Right lobe of liver (tissue), 6 donors: Measurements from ENCODE around the gene VAC14. TPM values are rescaled to one million over a fixed set of nuclear protein-coding genes. Genes with fewer than 3 reads are reported as not detected.

Experiments
- ATAC-seq, 4 donors: fragments of 200-7000 bp; cut with Tn5 transposase; one replicate each; pipeline ENCODE4 v1.9.1; 2020; ENCODE audit warnings: mild to moderate bottlenecking in 4 of 4, moderate library complexity in 4 of 4
- DNase-seq, 3 donors: peaks; one replicate each; pipeline ENCODE4 v3.0.0-alpha.2; 2020
- H3K27ac ChIP-seq, 3 donors: fragments of 200-600 bp; one replicate each; pipeline ENCODE4 v1.8.0; 2022
- H3K27me3 ChIP-seq, 2 donors: fragments of 200-600 bp; one replicate each; pipeline ENCODE4 v1.8.0; 2022
- H3K36me3 ChIP-seq, 4 donors: fragments of 200-600 bp; sonication (generic) in 1 of 4; one replicate each; pipeline versions ENCODE4 v1.5.1 to v1.8.0; 2017 to 2022; ENCODE audit warnings: control low read depth in 1 of 4
- H3K4me1 ChIP-seq, 4 donors: fragments of 200-600 bp; sonication (generic) in 1 of 4; one replicate each; pipeline versions ENCODE4 v1.5.1 to v1.8.0; 2017 to 2022; ENCODE audit warnings: control low read depth in 1 of 4
- H3K4me3 ChIP-seq, 3 donors: fragments of 200-600 bp; one replicate each; pipeline ENCODE4 v1.8.0; 2022
- H3K9me3 ChIP-seq, 4 donors: fragments of 200-600 bp; sonication (generic) in 1 of 4; one replicate each; pipeline versions ENCODE4 v1.5.1 to v1.8.0; 2017 to 2022; ENCODE audit warnings: control low read depth in 1 of 4
- CTCF ChIP-seq, 4 donors: fragments of 200-600 bp in 3 of 4; fragments of 450-650 bp in 1 of 4; IDR thresholded peaks; one replicate each; pipeline versions ENCODE4 v1.5.1 to v1.8.0; 2016 to 2022; ENCODE audit warnings: antibody characterized with exemption in 4 of 4, mild to moderate bottlenecking in 2 of 4
- POLR2A ChIP-seq: fragments of 450-650 bp; IDR thresholded peaks from one replicate; pipeline ENCODE4 v1.6.1; 2017; ENCODE audit warnings: antibody characterized with exemption, mild to moderate bottlenecking
- WGBS: methylation state at CpG from one replicate; pipeline ENCODE4 v1.1.6; 2018; ENCODE audit warnings: low coverage, low lambda C conversion rate; ENCODE audit not compliant: insufficient coverage; ENCODE audit errors: missing lambda C conversion rate; 5-methylcytosine and 5-hydroxymethylcytosine counted together
- intact Hi-C, 2 donors: fragments of 100-400 bp; cut with DNase I; formaldehyde crosslinking; loops; one replicate each; pipeline versions ENCODE4 v1.11.2 to v1.14.1; 2022
- total RNA-seq, 6 experiments: library from RNA; depleted of rRNA in 2 of 6; stranded (reverse); fragments of >200 nt in 2 of 6; fragmentation: NEBNext Ultra II Directional in 3 of 6; extraction: Animal tissue kit (Norgen Biotek cat#: 25700) in 3 of 6; gene quantifications; one replicate each; pipeline versions ENCODE4 v1.1.0 to v1.2.4, GENCODE V29; 2016 to 2023
- donor health status: DM: no; HTN: yes; CAD: no.
- donor health status: DM: no; HTN: no; CAD: no.
- donor health status: DM: no; HTN: no; CAD: no.
- donor health status: DM: no; HTN: yes; CAD: no.
- donor health status: DM: no; HTN: yes; CAD: no.

Gene VAC14
- total RNA-seq, 6 experiments from 2014 or later: 14.3 to 40.2 (median 23.4) TPM

GRCh38 chr16:70770291-70770625, 30.7 kb downstream of the VAC14 start:
- WGBS: 97% methylated on average over 9 of the region's 9 CpGs
- TF ChIP-seq POLR2A (no peak), CTCF (IDR thresholded peaks at IDR 0.05) (no peak)
- no peaks in the 10 kb centered on the region for H3K27me3 ChIP-seq
- H3K4me1 ChIP-seq: peaks cover 0 to 11% (median 4%) of the 10 kb centered on the region in 4 donors
- no peak for DNase-seq
- no peak overlapping the region for H3K27ac ChIP-seq
- intact Hi-C loops: no loop called here
- no peak for ATAC-seq
- H3K4me3 ChIP-seq: no peak overlapping the region
- H3K36me3 ChIP-seq: peaks cover 0 to 14% (median 0%) of the 10 kb centered on the region in 4 donors
- no peaks in the 10 kb centered on the region for H3K9me3 ChIP-seq

- ATAC-seq: no peak
- 80% methylated on average over 1 of the region's 8 CpGs for WGBS
- Histone ChIP-seq H3K27me3 (no peaks in the 10 kb centered on the region), H3K9me3 (no peaks in the 10 kb centered on the region), H3K36me3 (peaks cover 0 to 14% (median 0%) of the 10 kb centered on the region in 4 donors), H3K27ac (no peak overlapping the region), H3K4me1 (peaks cover 0 to 11% (median 4%) of the 10 kb centered on the region in 4 donors), H3K4me3 (no peak overlapping the region)
- intact Hi-C loops: loop anchor here in 1 of 2 donors (5.0 kb wide), 1 partner anchor 87 kb away; no protein-coding TSS in a partner anchor
- no peak for DNase-seq
- TF ChIP-seq POLR2A (no peak), CTCF (IDR thresholded peaks at IDR 0.05) (no peak)
These were observed 31.2 kb downstream of the VAC14 start for GRCh38 chr16:70769761-70770160.

DNA sequence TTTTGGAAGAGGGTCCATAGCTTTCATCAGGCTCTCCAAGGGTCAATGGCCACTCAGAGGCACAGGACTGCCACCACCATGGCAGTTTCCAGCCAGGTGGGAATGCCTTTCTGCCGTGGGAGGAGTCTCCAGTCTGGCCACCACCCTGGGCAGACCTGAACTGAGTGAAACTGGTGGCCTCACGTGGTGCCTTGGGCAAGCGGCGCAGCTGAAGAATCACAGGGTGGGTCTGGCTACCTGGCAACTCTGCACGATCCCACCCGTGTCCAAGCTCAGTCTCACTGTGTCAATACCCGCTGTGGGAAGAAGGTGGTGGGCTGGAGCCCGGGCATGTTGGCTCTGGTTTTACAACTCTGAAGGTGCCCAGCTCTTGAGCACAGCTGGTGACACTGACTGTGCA, 31.8 kb downstream of the VAC14 start:
- intact Hi-C loops: loop anchor here in 1 of 2 donors (5.0 kb wide), 1 partner anchor 87 kb away; no protein-coding TSS in a partner anchor
- Histone ChIP-seq H3K27me3 (no peaks in the 10 kb centered on the region), H3K36me3 (peaks cover 0 to 14% (median 0%) of the 10 kb centered on the region in 4 donors), H3K27ac (no peak overlapping the region), H3K9me3 (no peaks in the 10 kb centered on the region), H3K4me3 (no peak overlapping the region), H3K4me1 (peaks cover 0 to 11% (median 4%) of the 10 kb centered on the region in 4 donors)
- no peak for DNase-seq
- 93% methylated on average over 3 of the region's 8 CpGs for WGBS
- TF ChIP-seq CTCF (IDR thresholded peaks at IDR 0.05): no peak
- TF ChIP-seq POLR2A: no peak
- ATAC-seq: no peak

DNA sequence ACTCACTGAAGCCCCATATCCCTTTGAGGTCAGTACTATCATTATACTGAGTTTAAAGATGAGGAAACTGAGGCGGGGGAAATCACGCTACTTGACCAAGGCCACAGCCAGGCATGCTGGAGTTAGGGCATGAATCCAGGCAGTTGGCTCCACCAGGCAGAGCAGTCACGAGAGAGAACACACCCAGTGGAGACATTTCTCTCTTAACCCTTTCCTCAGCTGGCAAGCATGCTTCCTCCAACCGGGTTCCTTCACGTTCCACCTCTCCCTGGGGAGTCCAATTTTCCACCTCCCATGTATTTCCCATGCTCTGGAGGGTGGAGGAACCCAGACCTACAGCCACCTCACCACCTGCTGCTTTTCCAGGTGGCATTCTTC, 32.8 kb downstream of the VAC14 start:
- intact Hi-C loops: loop anchor here in 1 of 2 donors (5.0 kb wide), 1 partner anchor 86 kb away; no protein-coding TSS in a partner anchor
- H3K36me3 ChIP-seq: peaks cover 0 to 13% (median 0%) of the 10 kb centered on the region in 4 donors
- WGBS: 73% methylated on average over 3 of the region's 5 CpGs

More for the DNA sequence above, 32.8 kb downstream of the VAC14 start:
- TF ChIP-seq POLR2A (no peak), CTCF (IDR thresholded peaks at IDR 0.05) (no peak)
- Histone ChIP-seq H3K27ac (no peak overlapping the region), H3K9me3 (no peaks in the 10 kb centered on the region), H3K4me3 (no peak overlapping the region), H3K4me1 (peaks cover 0 to 11% (median 4%) of the 10 kb centered on the region in 4 donors), H3K27me3 (no peaks in the 10 kb centered on the region)
- ATAC-seq (no peak), DNase-seq (no peak)
